Measurements from ENCODE around the gene AADAT. TPM values are rescaled to one million over a fixed set of nuclear protein-coding genes. Genes with fewer than 3 reads are reported as not detected.

AADAT gene
- polyA plus RNA-seq, 2 of the 4 experiments (the other 2 are of a cell fraction), result 8.8 to 23.2 TPM

DNA sequence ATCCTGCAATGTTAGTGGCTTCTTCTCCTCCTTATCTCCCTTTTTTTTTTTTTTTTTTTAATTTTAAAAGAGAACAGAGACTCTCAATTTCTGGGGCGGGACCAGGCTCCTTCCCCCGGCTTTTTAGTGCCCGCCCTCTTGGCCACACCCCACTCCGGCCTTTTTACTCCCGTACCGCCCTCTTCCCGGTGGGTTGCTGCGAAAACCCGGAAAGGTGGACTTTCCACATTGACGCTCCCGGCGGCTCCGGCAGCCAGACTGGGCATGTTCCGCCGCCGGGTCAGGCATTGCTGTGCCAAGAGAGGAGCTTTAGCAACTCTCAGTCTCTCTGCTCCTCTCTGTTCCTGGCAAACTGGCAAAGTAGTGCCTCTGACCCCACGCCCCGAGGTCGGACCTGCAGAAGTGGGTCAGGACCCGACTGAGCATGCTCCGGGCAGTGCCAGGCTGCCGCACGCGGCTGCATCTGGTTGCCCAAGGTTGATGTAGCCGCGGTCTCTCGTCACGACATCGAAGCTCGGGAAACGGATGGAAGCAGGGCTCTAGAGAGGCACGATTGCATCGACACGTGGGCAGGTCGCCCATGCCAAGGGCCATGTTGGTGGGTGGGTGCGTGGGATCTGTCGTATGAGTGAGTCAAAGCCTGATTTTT lies 62.5 kb downstream of the AADAT start (continued):
- TF ChIP-seq ZNF302 (CRISPR knock-in tag; IDR thresholded peaks at IDR 0.05) (no peak), FOXS1 (CRISPR knock-in tag; IDR thresholded peaks at IDR 0.05) (0 out of 2 replicates have a peak, but pooled peaks have one; percentile 51), POLR2AphosphoS2 (conservative IDR thresholded peaks at IDR 0.05; ENCODE audit: low read length) (no peak), NPAS2 (CRISPR knock-in tag; IDR thresholded peaks at IDR 0.05; ENCODE audit: borderline replicate concordance) (no peak), PBX3 (IDR thresholded peaks at IDR 0.05) (no peak), BHLHE40 (IDR thresholded peaks at IDR 0.05; ENCODE audit: low read depth, low read length) (no peak), SMC3 (IDR thresholded peaks at IDR 0.05) (no peak), RARB (CRISPR knock-in tag; IDR thresholded peaks at IDR 0.05) (no peak), ESRRA (IDR thresholded peaks at IDR 0.05; ENCODE audit: borderline replicate concordance, low read length) (no peak), MYC (IDR thresholded peaks at IDR 0.05; ENCODE audit: borderline replicate concordance, low read length) (peak; percentile 55), HOXA7 (CRISPR knock-in tag; IDR thresholded peaks at IDR 0.05) (no peak), HDAC2 (IDR thresholded peaks at IDR 0.05) (no peak), ZFP36 (IDR thresholded peaks at IDR 0.05; ENCODE audit: borderline replicate concordance, partially characterized antibody) (no peak), HEYL (CRISPR knock-in tag; IDR thresholded peaks at IDR 0.05) (no peak), FOSB (CRISPR knock-in tag; IDR thresholded peaks at IDR 0.05) (no peak), CHD2 (IDR thresholded peaks at IDR 0.05; ENCODE audit: low read length, partially characterized antibody) (no peak), BCL3 (IDR thresholded peaks at IDR 0.05) (no peak), EHMT2 (IDR thresholded peaks at IDR 0.05; ENCODE audit: low read depth) (no peak), EP300 (IDR thresholded peaks at IDR 0.05) (no peak), CHD4 (IDR thresholded peaks at IDR 0.05; ENCODE audit: borderline replicate concordance) (no peak), RFX5 (IDR thresholded peaks at IDR 0.05) (no peak), KDM5A (IDR thresholded peaks at IDR 0.05) (no peak), EHF (CRISPR knock-in tag; IDR thresholded peaks at IDR 0.05) (no peak), POLR2A (IDR thresholded peaks at IDR 0.05; ENCODE audit: low read length) (no peak), REST (IDR thresholded peaks at IDR 0.05) (no peak), MAFK (IDR thresholded peaks at IDR 0.05; ENCODE audit: partially characterized antibody) (no peak), KDM1A (IDR thresholded peaks at IDR 0.05; ENCODE audit: low read depth) (no peak), MAZ (IDR thresholded peaks at IDR 0.05; ENCODE audit: borderline replicate concordance, low read depth, low read length) (0 out of 2 replicates have a peak, but pooled peaks have one; percentile 21), CEBPB (IDR thresholded peaks at IDR 0.05) (peak in 1 of 2 experiments; percentile 28; a peak in 1 of 4 replicates), RNF2 (IDR thresholded peaks at IDR 0.05; ENCODE audit: borderline replicate concordance, low read depth) (peak; percentile 93; the same call in 1 of the 2 replicates), CBX8 (IDR thresholded peaks at IDR 0.05) (no peak), GATA3 (IDR thresholded peaks at IDR 0.05; ENCODE audit: borderline replicate concordance) (no peak), ZSCAN20 (CRISPR knock-in tag; IDR thresholded peaks at IDR 0.05) (no peak), FOSL2 (IDR thresholded peaks at IDR 0.05) (no peak), FOSL2 (CRISPR knock-in tag; IDR thresholded peaks at IDR 0.05) (0 out of 2 replicates have a peak, but pooled peaks have one; percentile 6)
- TF ChIP-seq, protein P1, sequence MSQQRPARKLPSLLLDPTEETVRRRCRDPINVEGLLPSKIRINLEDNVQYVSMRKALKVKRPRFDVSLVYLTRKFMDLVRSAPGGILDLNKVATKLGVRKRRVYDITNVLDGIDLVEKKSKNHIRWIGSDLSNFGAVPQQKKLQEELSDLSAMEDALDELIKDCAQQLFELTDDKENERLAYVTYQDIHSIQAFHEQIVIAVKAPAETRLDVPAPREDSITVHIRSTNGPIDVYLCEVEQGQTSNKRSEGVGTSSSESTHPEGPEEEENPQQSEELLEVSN (IDR thresholded peaks at IDR 0.05; ENCODE audit: borderline replicate concordance, low read depth), result peak; percentile 100
- TF ChIP-seq, protein P2, sequence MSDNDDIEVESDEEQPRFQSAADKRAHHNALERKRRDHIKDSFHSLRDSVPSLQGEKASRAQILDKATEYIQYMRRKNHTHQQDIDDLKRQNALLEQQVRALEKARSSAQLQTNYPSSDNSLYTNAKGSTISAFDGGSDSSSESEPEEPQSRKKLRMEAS (IDR thresholded peaks at IDR 0.05), result peak; percentile 100
- TF ChIP-seq, protein P3, sequence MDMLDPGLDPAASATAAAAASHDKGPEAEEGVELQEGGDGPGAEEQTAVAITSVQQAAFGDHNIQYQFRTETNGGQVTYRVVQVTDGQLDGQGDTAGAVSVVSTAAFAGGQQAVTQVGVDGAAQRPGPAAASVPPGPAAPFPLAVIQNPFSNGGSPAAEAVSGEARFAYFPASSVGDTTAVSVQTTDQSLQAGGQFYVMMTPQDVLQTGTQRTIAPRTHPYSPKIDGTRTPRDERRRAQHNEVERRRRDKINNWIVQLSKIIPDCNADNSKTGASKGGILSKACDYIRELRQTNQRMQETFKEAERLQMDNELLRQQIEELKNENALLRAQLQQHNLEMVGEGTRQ (IDR thresholded peaks at IDR 0.05), result 0 out of 2 replicates have a peak, but pooled peaks have one; percentile 3
